Right lobe of liver (tissue), 4 donors: ENCODE results near the gene TTLL5.

ENCODE experiments used
- CTCF ChIP-seq, 4 donors: fragments of 200-600 bp in 3 of 4; fragments of 450-650 bp in 1 of 4; IDR thresholded peaks; one replicate each; pipeline versions ENCODE4 v1.5.1 to v1.8.0; 2016 to 2022; ENCODE audit warnings: antibody characterized with exemption in 4 of 4, mild to moderate bottlenecking in 2 of 4
- POLR2A ChIP-seq: fragments of 450-650 bp; IDR thresholded peaks from one replicate; pipeline ENCODE4 v1.6.1; 2017; ENCODE audit warnings: antibody characterized with exemption, mild to moderate bottlenecking
- donor health status: DM: no; HTN: no; CAD: no.
- donor health status: DM: no; HTN: no; CAD: no.
- donor health status: DM: no; HTN: yes; CAD: no.

GRCh38 chr14:75941030-75941429, 280.0 kb downstream of the TTLL5 start:
- no peak for TF ChIP-seq CTCF (IDR thresholded peaks at IDR 0.05)
- no peak for TF ChIP-seq POLR2A
